Fibroblast of lung (primary cell): ENCODE data around the gene IL36B. TPM values are rescaled to one million over a fixed set of nuclear protein-coding genes. Genes with fewer than 3 reads are reported as not detected.

Source experiments
- DNase-seq, 2 donors: peaks; one replicate each; pipeline versions ENCODE4 v3.0.0 to v3.0.0-alpha.2; 2010; ENCODE audit warnings: low read depth in 2 of 2
- H2AFZ ChIP-seq: 2 replicates; pipeline ENCODE4 v1.5.1; 2012; ENCODE audit warnings: low read length, control low read depth, inconsistent platforms
- H3K27ac ChIP-seq: 2 replicates; pipeline ENCODE4 v1.5.1; 2011; ENCODE audit warnings: low read length, control low read depth; ENCODE audit not compliant: insufficient read depth
- H3K27me3 ChIP-seq: 2 replicates; pipeline ENCODE4 v1.5.1; 2011; ENCODE audit warnings: mild to moderate bottlenecking, low read length; ENCODE audit not compliant: control insufficient read depth, insufficient read depth
- H3K36me3 ChIP-seq: 2 replicates; pipeline ENCODE4 v1.5.1; 2011; ENCODE audit warnings: low read length; ENCODE audit not compliant: control insufficient read depth, insufficient read depth
- H3K4me1 ChIP-seq: 2 replicates; pipeline ENCODE4 v1.5.1; 2011; ENCODE audit warnings: low read length; ENCODE audit not compliant: control insufficient read depth, insufficient read depth; ENCODE audit errors: extremely low read depth
- H3K4me2 ChIP-seq: 2 replicates; pipeline ENCODE4 v1.5.1; 2011; ENCODE audit warnings: low read length, control low read depth; ENCODE audit not compliant: insufficient read depth; ENCODE audit errors: extremely low read depth
- H3K4me3 ChIP-seq, 4 experiments: fragments of 200-600 bp in 1 of 4; sonication (generic) in 1 of 4; replicated peaks in 1 of 4; 2 replicates each; pipeline ENCODE4 v1.5.1; 2011 to 2016; ENCODE audit warnings: low read length in 4 of 4, low read depth in 3 of 4, mild to moderate bottlenecking in 3 of 4, control low read depth in 2 of 4, inconsistent platforms in 1 of 4, mixed read lengths in 1 of 4; ENCODE audit not compliant: insufficient read depth in 1 of 4; ENCODE audit errors: control extremely low read depth in 1 of 4
- H3K79me2 ChIP-seq: 2 replicates; pipeline ENCODE4 v1.5.1; 2012; ENCODE audit warnings: mild to moderate bottlenecking, low read length, inconsistent platforms; ENCODE audit not compliant: control insufficient read depth, insufficient read depth
- H3K9ac ChIP-seq: 2 replicates; pipeline ENCODE4 v1.5.1; 2011; ENCODE audit warnings: mild to moderate bottlenecking, low read length, control low read depth; ENCODE audit not compliant: insufficient read depth
- H3K9me3 ChIP-seq: 2 replicates; pipeline ENCODE4 v1.5.1; 2012; ENCODE audit warnings: low read depth, low read length; ENCODE audit not compliant: control insufficient read depth, insufficient read depth
- H4K20me1 ChIP-seq: 2 replicates; pipeline ENCODE4 v1.5.1; 2011; ENCODE audit warnings: low read length; ENCODE audit not compliant: control insufficient read depth, insufficient read depth; ENCODE audit errors: extremely low read depth
- CTCF ChIP-seq, 2 donors: IDR thresholded peaks in 1 of 2; conservative IDR thresholded peaks in 1 of 2; 1 replicate in 1 of 2; 2 replicates in 1 of 2; pipeline ENCODE4 v1.5.1; 2011 to 2012; ENCODE audit warnings: low read length in 2 of 2, control low read depth in 1 of 2, inconsistent platforms in 1 of 2, low read depth in 1 of 2, mild to moderate bottlenecking in 1 of 2
- EZH2 ChIP-seq: IDR thresholded peaks from 2 replicates; pipeline ENCODE4 v1.5.1; 2012; ENCODE audit warnings: low read length, control low read depth, mild to moderate bottlenecking; ENCODE audit errors: missing control alignments
- polyA minus RNA-seq: library from RNA; depleted of rRNA, polyadenylated mRNA; stranded (reverse); fragments of >200 nt; gene quantifications from 2 replicates; pipeline ENCODE4 v1.2.3, GENCODE V29; 2011; ENCODE audit warnings: low replicate concordance
- polyA plus RNA-seq, 2 donors: library from polyadenylated mRNA; depleted of rRNA in 1 of 2; stranded (reverse) in 1 of 2; unstranded in 1 of 2; fragments of >200 nt; gene quantifications; 2 replicates each; pipeline ENCODE4 v1.2.1, GENCODE V29; 2011 to 2012; ENCODE audit warnings: missing spikeins in 1 of 2
- total RNA-seq: library from RNA; depleted of rRNA; stranded (reverse); fragments of >200 nt; gene quantifications from 2 replicates; pipeline ENCODE4 v1.2.1, GENCODE V29; 2014

IL36B gene
- total RNA-seq (not detected in 2 replicates), polyA plus RNA-seq (not detected in 2 replicates), polyA minus RNA-seq (not detected in 2 replicates)
- not detected in 2 replicates for polyA plus RNA-seq (2012)

- Histone ChIP-seq H3K9me3 (no peaks in the 10 kb centered on the region), H3K4me3 (no peak within 1 kb of the TSS), H3K9ac (no peak within 1 kb of the TSS), H4K20me1 (no peaks in the 10 kb centered on the region), H3K27me3 (no peaks in the 10 kb centered on the region), H3K27ac (no peak within 1 kb of the TSS), H3K4me1 (no peaks in the 10 kb centered on the region), H3K36me3 (no peaks in the 10 kb centered on the region), H2AFZ (no peak within 1 kb of the TSS), H3K4me2 (no peak within 1 kb of the TSS), H3K79me2 (no peaks in the 10 kb centered on the region)
- TF ChIP-seq CTCF (conservative IDR thresholded peaks at IDR 0.05 in 1 of 2, IDR thresholded peaks at IDR 0.05 in 1 of 2; ENCODE audit: low read depth in 1 of 2, low read length in 2 of 2) (no peak), EZH2 (no peak)
- no peak for DNase-seq
Measured at GRCh38 chr2:113052396-113052917, at the start of gene IL36B. IL36B (minus strand) TSS chr2:113052867.

GRCh38 chr2:113102133-113102532, 49.5 kb upstream of the IL36B start:
- no peaks in the 10 kb centered on the region for H3K79me2 ChIP-seq
- TF ChIP-seq CTCF (conservative IDR thresholded peaks at IDR 0.05 in 1 of 2, IDR thresholded peaks at IDR 0.05 in 1 of 2; ENCODE audit: low read depth in 1 of 2, low read length in 2 of 2) = no peak
- no peak for TF ChIP-seq EZH2
- no peaks in the 10 kb centered on the region for H3K36me3 ChIP-seq
- no peak for DNase-seq
- H3K27ac ChIP-seq = no peak overlapping the region
- no peak overlapping the region for H3K4me2 ChIP-seq
- no peaks in the 10 kb centered on the region for H4K20me1 ChIP-seq
- no peak overlapping the region for H3K9ac ChIP-seq
- H3K9me3 ChIP-seq = no peaks in the 10 kb centered on the region
- H2AFZ ChIP-seq = no peak overlapping the region
- H3K4me1 ChIP-seq = no peaks in the 10 kb centered on the region
- no peaks in the 10 kb centered on the region for H3K27me3 ChIP-seq
- H3K4me3 ChIP-seq = no peak overlapping the region

- H3K4me1 ChIP-seq = no peaks in the 10 kb centered on the region
- H3K9me3 ChIP-seq = no peaks in the 10 kb centered on the region
- no peak overlapping the region for H3K27ac ChIP-seq
- no peak for TF ChIP-seq EZH2
- no peak for TF ChIP-seq CTCF (conservative IDR thresholded peaks at IDR 0.05 in 1 of 2, IDR thresholded peaks at IDR 0.05 in 1 of 2; ENCODE audit: low read depth in 1 of 2, low read length in 2 of 2)
- H3K4me3 ChIP-seq = no peak overlapping the region
- no peak overlapping the region for H2AFZ ChIP-seq
- H3K9ac ChIP-seq = no peak overlapping the region
- no peak for DNase-seq
- H3K4me2 ChIP-seq = no peak overlapping the region
- no peaks in the 10 kb centered on the region for H4K20me1 ChIP-seq
- no peaks in the 10 kb centered on the region for H3K79me2 ChIP-seq
- no peaks in the 10 kb centered on the region for H3K27me3 ChIP-seq
- H3K36me3 ChIP-seq = no peaks in the 10 kb centered on the region
Measured at GRCh38 chr2:113098532-113098931, 45.9 kb upstream of the IL36B start.
